Stimulated activated CD8-positive, alpha-beta memory T cell treated with anti-CD3 and anti-CD28 coated beads, Interleukin-2, amount 100 ng/mL, for 1 hour (primary cell): ENCODE measurements around the gene VIM.

Source experiments
- DNase-seq, 2 donors: peaks; one replicate each; pipeline ENCODE4 v3.0.0-alpha.2; 2020; ENCODE audit warnings: low read depth in 2 of 2

The VIM gene

GRCh38 chr10:17228091-17229015 lies at the start of gene VIM:
Gene VIM, plus strand, starts transcription at chr10:17228241. Its CDS starts 1,182 bp downstream, at chr10:17229423.
- DNase-seq: peak; percentile 77 to 82

GRCh38 chr10:17179002-17179401 lies 49.0 kb upstream of the VIM start:
- no peak for DNase-seq

GRCh38 chr10:17181110-17181509 lies 46.9 kb upstream of the VIM start:
- no peak for DNase-seq

GRCh38 chr10:17181751-17182150 lies 46.3 kb upstream of the VIM start:
- DNase-seq: no peak

- no peak for DNase-seq
Observed at GRCh38 chr10:17183110-17183509, 44.9 kb upstream of the VIM start.

- DNase-seq: no peak
Observed at GRCh38 chr10:17185873-17186272, 42.2 kb upstream of the VIM start.

- no peak for DNase-seq
Observed at GRCh38 chr10:17188644-17189172, 39.3 kb upstream of the VIM start.

- no peak for DNase-seq
Observed at GRCh38 chr10:17190602-17191001, 37.4 kb upstream of the VIM start.

- DNase-seq: no peak
Observed at GRCh38 chr10:17195083-17195482, 33.0 kb upstream of the VIM start.

- DNase-seq: no peak
Observed at GRCh38 chr10:17196045-17196444, 32.0 kb upstream of the VIM start.

GRCh38 chr10:17196573-17196972 lies 31.5 kb upstream of the VIM start:
- no peak for DNase-seq

- DNase-seq: no peak
Observed at GRCh38 chr10:17199351-17199804, 28.7 kb upstream of the VIM start.

- DNase-seq: no peak
Observed at GRCh38 chr10:17200001-17200911, 27.8 kb upstream of the VIM start.

GRCh38 chr10:17200912-17201793 lies 26.9 kb upstream of the VIM start, which contains the start of gene TRDMT1:
Gene TRDMT1, minus strand, starts transcription at chr10:17201672. Its CDS starts 38 bp downstream, at chr10:17201634.
- peak; percentile 52 to 64 for DNase-seq

- DNase-seq: no peak
Observed at GRCh38 chr10:17201794-17202116, 26.3 kb upstream of the VIM start.

GRCh38 chr10:17202506-17202905 lies 25.5 kb upstream of the VIM start:
- no peak for DNase-seq

- no peak for DNase-seq
Observed at GRCh38 chr10:17202999-17203398, 25.0 kb upstream of the VIM start.

GRCh38 chr10:17203416-17203815 lies 24.6 kb upstream of the VIM start:
- DNase-seq: no peak

GRCh38 chr10:17206210-17206709 lies 21.8 kb upstream of the VIM start:
- no peak for DNase-seq

GRCh38 chr10:17208476-17208875 lies 19.6 kb upstream of the VIM start:
- no peak for DNase-seq

GRCh38 chr10:17209302-17209701 lies 18.7 kb upstream of the VIM start:
- no peak for DNase-seq
